SKM-1 (cell line): ENCODE data around the gene EPG5.
"Not testable (repeated sequence)": the region's sequence is repeated elsewhere in the genome, so short reads cannot be mapped to it uniquely, and the experiment has no call there.

Experiments
- DNase-seq: peaks from one replicate; lab custom pipeline; 2025; ENCODE audit not compliant: unreplicated experiment; lab: John Stamatoyannopoulos, UW

Gene EPG5

DNA sequence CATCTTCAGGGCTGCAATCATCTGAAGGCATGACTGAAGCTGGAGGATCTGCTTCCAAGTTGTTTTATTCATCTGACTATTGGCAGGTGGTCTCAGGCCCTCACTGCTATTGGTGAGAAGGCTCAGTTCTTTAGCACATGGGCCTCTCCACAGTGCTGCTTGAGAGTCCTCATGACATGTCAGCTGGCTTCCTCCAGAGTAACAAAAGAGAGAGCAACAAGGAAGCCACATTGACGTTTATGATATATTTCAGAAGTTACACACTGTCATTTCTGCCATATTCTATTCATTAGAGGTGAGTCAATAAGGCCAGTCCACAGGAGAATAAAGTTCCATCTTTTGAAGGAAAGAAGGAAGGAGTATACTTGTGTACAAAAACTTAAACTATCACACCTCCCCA, 149.6 kb downstream of the EPG5 start:
- no peak for DNase-seq

DNA sequence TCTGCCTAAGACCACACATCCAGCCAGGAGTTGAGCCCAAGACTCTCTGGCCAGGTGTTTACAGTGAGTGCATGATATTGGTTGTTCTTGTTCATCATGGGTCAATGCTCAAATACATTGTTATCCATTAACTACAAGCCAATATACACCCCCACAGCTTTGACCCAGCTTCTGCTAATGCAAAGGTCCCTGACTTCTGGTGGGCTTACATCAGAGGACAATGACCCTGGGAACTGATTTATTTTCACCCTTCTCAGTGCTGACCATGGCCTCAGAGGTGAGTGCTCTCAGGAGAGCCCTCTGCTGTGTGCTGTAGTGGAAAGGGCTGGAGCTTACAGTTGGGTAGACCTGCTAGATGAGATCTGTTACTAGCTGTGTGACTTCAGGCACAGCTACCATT, 152.4 kb downstream of the EPG5 start:
- DNase-seq: not testable (repeated sequence)

DNA sequence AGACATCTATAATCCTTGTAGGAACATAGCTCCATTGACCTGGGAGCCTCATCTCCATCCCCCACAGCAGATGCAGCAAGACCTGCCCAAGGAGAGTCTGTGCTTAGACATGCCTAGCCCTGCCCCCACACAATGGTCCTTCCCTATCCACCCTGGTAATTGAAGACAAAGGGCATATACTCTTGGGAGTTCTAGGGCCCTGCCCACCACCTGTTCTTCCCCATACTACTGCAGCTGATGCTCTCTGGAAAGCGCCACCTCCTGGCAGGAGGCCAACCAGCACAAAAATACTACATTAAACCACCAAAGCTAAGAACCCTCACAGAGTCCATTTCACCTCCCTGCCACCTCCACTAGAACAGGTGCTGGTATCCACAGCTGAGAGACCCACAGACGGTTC, 160.0 kb downstream of the EPG5 start:
- not testable (repeated sequence) for DNase-seq

DNA sequence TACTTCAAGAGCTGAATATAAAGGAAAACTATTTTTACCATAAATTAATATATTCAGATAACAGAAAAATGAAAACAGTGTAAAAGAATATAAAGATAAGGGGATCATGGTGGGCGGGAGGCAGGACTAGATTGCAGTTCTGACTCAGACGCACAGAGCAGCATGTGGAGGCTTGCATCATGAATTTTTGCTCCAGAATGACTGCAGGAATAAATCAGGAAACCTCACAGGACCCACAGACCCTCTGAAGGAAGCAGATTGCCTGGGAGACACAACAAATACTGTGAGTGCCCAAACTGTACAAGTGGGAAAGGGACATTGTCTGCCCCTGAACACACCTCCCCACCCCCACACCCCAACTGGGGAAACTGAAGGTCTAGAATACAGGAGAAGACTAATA, 160.9 kb downstream of the EPG5 start:
- DNase-seq: no peak

DNA sequence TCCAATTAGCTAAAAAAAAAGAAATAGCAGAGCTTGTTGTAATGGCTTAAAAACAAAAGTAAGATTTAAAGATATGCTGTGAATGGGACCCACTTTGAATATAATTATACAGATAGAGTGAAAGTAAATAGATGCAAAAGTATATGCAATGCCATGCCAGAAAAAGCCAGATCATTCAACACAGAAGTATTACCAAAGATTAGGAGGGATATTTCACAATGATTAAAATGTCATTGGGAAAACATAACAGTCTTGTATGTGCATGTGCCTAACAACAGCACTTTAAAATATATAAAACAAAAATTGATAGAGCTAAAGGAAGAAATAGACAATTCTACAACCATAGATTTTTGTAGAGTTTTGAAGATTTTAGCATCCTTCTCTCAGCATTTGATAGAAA, 161.6 kb downstream of the EPG5 start:
- DNase-seq: no peak

DNA sequence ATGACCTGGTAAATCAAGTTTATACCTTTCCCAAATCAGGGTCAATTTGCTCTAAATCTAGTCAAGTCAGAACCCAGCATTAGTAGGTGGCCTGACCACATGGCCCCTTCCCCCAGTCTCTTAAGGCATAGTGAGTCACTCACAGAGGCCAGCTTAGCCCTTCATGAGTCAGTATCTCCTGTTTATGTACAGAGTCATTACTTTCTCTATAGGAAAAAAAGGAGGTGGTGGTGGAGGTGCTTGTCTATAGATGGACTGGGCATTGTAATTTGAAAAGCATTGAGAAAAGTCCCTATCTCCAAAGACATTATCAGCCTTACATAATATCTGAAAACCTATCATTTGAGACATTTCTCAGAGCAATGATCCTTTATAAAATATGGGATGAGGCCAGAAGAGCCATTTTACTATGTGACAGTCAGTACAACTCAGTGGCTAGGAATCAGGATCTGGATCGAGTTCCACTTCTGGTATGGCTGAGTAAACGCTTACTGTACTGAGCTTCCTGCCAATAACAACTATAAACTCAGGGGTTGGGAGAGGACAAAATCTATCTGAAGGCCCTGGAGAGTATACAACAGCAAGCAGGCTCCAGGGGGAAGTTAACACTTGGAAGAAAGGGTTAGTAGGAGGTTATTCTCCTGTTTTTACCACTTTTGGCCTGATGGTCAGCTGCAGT, 164.2 kb downstream of the EPG5 start:
- no peak for DNase-seq

DNA sequence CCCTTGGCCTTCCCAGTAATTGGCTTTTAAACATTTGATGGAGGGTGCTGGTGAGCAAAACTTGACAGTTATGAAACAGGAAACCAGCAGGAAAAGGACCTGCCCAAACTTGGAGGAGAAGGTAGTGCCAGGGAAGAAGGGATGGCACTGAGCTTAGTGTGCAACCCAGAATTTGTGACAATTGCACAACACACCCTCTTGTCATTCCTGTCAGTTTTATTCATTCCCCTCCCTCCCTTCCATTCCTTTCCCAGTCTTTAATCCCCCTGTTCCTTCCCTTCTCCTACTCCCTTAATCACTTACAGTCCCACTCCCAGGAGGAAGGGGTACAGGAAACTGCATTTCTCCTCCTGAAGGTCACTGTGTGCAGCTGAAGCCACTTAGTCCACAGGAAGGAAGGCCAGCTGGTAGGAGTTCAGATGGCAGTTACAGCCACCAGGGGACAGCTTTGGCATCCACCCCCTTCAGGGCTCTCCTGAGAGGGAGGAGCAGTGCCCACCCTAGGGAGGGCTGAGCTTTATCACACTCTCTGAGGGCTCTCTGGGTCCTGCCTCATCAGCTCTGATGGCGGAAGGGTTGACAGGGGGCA, 165.6 kb downstream of the EPG5 start:
- no peak for DNase-seq
